Hematopoietic multipotent progenitor cell treated with erythropoietin and hydrocortisone succinate and interleukin-3 and kit ligand, for 4 days (in vitro differentiated cells): ENCODE data around the gene ABCA1.
A peak's percentile ranks its signal among the peaks of the same experiment; 100 is the strongest.
"Not testable (repeated sequence)": the region's sequence is repeated elsewhere in the genome, so short reads cannot be mapped to it uniquely, and the experiment has no call there.

Source experiments
- DNase-seq: peaks from one replicate; pipeline ENCODE4 v3.0.0-alpha.2; 2015

ABCA1 gene, protein sequence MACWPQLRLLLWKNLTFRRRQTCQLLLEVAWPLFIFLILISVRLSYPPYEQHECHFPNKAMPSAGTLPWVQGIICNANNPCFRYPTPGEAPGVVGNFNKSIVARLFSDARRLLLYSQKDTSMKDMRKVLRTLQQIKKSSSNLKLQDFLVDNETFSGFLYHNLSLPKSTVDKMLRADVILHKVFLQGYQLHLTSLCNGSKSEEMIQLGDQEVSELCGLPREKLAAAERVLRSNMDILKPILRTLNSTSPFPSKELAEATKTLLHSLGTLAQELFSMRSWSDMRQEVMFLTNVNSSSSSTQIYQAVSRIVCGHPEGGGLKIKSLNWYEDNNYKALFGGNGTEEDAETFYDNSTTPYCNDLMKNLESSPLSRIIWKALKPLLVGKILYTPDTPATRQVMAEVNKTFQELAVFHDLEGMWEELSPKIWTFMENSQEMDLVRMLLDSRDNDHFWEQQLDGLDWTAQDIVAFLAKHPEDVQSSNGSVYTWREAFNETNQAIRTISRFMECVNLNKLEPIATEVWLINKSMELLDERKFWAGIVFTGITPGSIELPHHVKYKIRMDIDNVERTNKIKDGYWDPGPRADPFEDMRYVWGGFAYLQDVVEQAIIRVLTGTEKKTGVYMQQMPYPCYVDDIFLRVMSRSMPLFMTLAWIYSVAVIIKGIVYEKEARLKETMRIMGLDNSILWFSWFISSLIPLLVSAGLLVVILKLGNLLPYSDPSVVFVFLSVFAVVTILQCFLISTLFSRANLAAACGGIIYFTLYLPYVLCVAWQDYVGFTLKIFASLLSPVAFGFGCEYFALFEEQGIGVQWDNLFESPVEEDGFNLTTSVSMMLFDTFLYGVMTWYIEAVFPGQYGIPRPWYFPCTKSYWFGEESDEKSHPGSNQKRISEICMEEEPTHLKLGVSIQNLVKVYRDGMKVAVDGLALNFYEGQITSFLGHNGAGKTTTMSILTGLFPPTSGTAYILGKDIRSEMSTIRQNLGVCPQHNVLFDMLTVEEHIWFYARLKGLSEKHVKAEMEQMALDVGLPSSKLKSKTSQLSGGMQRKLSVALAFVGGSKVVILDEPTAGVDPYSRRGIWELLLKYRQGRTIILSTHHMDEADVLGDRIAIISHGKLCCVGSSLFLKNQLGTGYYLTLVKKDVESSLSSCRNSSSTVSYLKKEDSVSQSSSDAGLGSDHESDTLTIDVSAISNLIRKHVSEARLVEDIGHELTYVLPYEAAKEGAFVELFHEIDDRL (N-terminal part only)

DNA sequence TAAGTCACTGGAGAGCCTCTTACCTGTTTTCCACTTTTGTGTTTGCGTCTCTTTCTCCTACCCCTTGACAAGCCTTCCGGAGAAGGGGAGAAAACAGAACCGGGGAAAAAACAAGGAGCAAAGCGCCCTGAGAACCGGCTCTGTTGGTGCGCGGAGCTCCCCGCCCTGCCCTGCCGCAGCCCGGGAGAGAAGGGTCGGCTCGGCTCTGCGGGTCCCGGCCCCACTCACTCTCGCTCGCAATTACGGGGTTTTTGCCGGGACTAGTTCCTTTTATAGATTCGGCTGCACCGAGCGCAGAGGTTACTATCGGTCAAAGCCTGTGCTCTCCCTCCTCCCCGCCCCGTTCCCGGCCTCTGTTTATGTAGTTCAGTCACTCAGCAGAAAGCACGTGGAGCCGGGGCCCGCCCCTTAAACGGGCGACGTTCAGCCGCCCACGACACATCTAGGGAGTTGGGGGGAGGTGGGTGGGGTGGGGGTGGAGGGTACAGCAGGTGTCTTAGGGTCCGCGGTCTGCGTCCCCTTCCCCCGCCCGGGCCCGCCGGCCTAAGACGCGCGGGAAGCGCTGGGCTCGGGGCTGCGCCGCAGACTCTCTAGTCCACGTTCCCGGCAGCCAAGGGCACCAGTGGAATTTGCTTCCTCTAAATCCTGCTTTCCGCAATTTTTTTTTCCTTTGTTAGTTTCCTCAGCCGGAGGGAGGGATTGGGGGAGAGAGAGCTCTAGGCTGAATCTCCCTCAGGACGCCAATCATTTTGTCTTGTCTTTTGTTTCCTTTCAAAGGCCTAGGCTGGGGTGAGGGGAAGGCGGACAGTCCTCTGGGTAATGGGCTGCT, at the start of gene ABCA1:
TSS of gene ABCA1 (minus strand) at position 244 of the 829 bp plus-strand sequence. CDS start 24,476 bp downstream, outside the sequence.
- peak; percentile 91 for DNase-seq

DNA sequence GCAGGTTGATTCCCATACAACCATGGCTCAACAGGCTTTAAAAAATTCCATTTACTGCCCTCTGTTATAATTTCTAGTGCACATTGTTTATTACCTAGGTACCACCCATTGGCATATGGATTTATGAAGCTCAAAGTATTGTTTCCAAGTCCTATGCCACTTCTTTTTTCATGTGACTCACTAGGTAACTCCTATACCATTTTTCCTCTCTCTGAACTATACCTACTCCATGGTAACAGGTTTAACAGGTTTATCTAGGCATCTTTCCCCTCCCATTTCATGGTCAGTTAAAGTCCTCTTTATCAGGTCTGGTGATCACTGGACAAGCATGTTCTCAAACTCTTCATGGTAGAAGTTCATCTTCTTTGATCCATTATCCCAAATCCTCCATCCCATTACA, 49.6 kb upstream of the ABCA1 start:
- DNase-seq: no peak

DNA sequence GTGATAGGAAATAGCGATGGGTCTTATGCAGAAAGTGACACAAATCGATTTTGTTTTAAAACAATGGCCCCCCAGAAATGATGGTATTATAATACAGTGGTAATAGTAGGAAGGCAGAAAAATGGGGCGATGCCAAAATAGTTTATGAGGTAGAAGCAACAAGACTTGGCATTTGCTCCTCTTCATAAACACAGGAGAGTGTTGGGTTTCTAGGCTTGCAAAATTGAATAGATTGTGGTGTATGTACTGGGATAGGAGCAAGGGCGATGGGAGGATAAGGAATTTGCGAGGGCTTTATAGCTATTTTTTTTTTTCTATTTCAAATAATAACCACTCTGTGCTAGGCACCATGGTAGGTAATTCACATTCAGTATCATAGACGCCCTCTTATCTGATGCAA, 49.2 kb upstream of the ABCA1 start:
- DNase-seq: no peak

DNA sequence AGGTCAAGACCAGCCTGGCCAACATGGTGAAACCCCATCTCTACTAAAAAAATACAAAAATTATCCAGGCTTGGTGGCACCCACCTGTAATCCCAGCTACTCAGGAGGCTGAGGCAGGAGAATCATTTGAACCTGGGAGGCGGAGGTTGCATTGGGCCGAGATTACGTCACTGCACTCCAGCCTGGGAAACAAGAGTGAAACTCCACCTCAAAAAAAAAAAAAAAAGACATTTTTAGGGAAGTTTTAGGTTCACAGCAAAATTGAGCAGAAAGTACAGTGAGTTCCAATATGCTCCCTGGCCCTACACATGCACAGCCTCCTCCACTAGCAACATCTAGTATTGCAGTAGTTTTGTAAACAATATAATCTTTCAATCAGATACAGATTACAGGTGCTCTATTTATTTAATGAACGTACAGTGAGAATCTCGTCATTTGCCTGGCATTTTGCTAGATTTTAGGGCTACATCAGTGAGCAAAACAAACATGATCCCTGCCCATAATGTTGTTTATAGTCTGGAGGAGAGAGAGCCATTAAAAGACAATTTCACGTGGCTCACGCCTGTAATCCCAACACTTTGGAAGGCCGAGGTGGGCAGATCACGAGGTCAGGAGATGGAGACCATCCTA, 48.1 kb upstream of the ABCA1 start:
- not testable (repeated sequence) for DNase-seq

DNA sequence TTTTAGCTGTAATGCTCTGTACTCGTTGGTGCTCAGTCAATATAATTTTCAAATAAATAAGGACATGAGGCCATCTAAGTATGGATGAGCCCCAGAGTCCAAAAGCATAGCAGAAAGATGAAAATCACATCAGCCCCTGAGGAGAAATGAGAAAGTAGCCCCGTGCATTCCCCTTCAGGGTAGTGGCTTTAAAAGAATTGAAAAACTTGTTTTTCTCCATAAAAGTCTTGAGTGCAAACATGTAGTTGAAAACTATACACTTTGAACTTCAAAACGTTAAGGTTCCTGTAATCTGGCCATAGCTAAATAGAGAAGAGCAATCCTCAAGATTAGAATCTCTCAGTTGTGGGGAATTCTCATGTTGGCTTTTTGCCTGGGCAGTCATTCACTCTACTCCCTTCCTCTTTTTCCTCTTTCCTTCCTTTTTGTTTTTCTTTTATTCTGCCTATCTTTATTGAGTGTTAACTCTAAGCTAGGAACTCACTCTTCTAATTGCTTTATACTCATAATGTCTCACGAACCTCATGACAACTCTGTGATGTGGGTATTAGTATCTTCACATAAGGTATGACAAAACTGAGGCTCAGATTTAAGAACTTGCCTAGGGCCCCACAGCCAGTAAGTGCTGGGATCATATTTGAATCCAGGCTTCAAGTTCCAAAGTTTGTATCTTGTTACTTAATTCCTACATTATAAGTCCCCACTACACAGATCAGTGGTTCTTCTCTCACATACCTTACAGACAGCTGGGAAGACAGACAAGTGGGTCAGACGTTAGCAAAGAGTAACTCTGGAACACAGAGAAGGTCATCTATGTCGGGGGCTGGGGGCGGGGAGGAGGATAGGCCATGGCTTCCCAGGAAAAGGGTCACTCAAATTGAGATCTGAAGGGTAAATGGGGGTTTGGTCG, 46.4 kb upstream of the ABCA1 start:
- no peak for DNase-seq

DNA sequence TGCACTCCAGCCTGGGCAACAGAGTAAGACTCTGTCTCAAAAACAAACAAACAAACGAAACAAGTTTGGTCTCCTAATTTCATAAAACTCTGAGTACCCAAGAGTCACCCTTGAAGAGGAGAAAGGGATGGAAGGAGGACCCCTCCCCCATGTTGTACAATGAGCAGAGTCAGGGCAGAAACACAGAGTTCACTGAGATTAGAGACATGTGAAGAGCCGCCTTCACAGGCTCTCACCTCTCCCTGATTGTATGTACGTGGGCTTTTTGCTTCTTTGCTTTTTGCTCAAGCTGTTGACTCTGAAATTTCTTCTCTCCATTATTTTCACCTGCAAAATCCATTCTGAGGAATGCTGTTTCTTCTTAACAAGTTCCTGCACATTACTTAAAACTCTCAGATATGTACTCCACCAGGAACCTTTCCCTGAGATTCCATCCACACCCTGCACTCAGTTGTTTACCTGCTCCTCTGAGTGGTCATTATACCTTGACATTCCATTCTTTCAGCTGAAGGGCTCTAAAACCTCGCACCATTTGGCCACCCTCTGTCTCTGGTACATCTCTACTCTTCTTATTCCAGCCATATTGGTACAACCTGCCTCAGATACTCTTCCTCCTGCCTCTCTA, 44.4 kb upstream of the ABCA1 start:
- DNase-seq: no peak

DNA sequence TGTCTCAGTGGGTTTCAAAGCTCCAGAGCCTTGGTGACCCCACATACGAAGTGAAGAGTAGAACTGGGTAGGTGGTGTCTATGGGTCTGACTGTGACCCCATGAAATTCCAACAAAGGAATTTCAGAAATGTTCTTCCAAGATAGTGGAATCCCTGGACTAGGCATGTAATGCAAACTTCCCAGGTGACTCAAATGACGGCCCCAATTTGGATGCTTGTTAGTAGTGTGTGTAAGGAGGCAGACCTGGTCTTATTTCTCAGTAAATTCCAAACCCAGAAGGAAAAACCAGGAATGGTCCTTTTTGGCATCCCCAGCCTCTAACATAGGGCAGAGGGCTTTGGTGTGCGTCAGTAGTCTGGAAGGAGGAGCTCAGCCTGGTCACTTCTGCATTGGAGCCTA, 43.6 kb upstream of the ABCA1 start:
- no peak for DNase-seq

DNA sequence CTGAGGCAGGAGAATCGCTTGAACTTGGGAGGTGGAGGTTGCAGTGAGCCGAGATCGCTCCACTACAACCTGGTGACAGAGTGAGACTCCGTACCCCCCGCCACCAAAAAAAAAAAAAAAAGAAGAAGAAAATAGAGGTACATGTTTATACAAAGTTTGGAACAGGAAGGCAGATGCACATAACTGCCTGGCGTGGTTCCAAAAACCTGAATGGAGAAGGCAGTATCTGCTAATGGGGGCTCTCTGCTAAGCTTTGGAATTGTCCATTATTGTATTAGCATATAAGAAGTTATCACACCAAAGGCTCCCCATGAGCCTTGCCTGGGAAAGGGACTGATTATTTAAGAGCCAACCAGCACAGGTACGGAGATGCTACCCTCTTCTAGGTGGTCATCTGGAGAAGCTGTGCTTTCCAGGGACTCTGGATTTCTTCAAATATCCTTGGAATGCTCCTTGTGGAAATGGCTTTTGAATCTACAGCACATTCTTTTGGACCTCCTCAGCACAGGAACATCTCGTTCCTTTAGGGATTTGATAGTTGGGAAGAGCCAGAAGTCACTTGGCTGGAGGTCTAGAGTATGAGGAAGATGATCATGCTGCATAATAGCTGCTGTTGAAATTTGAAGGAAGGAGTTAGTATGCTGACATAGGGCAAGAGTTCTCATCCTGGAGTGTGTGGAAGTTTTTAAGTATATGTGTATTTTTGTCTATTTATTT, 42.5 kb upstream of the ABCA1 start:
- DNase-seq: peak; percentile 45

DNA sequence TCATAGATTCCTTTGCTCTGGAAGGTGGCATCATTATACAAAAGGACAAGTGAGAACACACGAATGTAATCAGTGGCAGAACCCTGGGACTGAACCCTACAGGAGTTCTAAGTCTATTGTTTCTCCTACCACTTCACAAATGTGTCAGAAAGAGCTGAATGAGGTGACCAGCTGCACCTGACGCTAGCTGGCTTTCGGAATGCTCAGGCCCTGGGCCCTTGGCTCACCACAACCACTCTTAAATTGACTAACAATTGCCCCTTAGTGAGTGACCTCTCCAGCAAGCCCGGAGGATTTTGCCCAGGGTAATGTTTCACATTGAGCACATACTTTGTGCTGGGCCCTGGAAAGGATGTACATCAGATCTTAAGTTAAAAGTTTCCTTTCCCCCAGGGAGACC, 41.2 kb upstream of the ABCA1 start:
- DNase-seq: no peak

DNA sequence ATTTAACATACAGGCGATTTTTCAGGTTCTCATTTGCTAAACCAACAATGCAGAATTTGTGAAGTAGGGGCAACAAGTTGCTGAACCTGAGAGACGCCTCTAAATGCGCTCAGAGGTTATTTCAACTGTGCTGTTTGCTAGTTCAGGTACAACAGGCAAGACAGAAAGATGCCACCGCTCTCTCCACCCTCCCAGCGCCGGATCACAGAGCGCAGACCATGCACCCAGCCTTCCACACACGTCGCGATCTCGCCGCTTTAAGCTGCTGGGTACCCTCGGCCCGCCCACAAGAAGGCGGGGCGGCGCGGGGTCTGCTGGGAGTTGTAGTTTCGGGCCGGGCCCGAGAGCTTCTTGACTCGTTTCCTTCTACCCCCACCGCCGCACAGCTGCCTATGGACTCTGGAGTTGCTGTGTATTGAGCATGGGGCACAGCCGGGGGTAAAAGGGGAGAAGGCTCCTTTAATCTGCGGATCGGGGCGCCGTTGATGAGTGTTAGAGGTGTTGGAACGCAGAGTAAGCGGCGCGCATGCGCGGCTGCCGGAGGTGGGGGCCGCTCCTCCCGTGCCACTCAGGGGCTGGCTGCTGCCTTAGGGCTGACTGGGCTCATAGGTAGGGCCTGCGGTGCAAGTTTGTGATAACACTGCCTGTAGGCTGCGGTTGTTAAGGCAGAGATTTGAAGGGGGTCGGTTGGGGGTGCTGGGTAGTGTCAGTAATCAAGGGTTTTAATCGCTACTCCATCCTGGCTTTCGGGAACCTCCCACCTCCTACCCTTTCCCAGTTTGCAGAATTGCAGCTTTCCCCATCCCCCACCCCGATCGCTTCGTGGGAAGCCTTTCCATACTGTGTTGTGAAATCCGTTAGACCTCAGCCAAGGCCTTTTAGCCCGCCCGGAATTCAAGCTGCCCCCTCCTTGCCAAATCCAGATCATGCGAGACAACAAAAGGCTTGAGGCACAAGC, 40.3 kb upstream of the ABCA1 start:
- DNase-seq: peak; percentile 94

DNA sequence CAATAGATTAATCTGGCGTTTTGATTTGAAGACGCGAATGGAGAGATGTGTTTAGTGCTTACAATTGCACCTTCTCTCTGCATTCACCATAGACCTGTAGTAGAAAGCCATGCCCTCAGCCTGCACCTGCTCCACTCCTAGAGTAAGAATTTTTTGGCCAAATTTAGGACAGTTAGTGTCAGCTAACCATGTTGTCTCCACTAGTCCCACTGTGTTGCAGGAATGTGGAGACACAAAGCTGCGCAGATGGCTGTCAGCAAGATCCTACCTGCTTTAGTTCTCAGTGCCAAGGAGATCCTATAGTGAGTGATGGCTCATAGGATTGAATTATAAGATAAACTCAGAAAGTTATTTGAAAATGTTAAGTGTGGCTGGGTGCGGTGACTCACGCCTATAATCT, 35.1 kb upstream of the ABCA1 start:
- DNase-seq: no peak

DNA sequence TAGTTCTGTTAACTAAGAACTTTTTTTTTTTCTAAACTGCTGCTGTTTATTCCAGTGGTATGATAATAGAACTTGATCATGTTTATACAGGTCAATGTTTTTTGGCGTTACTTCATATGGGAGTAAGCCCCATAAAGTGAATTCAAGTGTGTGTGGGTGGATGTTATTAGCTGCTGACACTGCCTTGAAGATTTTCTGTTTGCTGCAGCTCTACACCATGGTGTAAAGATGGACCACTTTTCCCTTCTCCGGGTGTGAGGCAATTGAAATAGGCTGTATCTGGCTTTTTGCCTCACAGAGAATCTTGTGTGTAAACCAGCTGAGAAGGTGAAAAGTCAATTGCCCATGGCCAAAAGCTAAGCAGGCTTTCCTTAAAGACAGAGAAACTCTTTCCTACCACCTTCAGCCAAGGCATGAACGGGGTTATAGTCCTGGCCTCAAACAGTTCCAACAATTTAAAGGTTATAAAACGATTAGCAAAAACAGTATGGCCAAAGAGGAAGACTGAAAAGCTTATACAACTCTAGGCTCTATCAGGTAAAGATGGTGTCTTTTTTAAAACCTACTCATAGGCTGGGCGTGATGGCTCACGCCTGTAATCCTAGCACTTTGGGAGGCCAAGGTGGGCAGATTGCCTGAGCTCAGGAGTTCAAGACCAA, 33.9 kb upstream of the ABCA1 start:
- no peak for DNase-seq

DNA sequence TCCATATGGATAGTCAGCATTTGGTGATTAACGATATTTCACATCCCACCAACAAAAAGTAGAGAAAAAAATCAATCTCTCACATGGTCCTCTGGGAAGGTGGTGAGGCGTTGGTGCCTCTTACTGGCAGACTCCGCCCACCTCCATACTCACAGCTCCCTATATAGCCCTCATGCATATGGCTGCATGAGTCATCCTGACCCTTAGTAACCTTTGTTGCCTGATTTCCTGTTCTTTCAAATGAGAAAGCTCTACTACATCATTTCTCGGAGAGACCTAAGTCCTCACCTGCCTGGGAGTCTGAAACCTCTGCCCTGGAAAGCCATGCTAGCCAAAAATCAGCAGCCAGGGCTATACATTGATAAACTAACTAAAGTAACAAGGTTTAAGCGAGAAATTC, 33.3 kb upstream of the ABCA1 start:
- peak; percentile 61 for DNase-seq

DNA sequence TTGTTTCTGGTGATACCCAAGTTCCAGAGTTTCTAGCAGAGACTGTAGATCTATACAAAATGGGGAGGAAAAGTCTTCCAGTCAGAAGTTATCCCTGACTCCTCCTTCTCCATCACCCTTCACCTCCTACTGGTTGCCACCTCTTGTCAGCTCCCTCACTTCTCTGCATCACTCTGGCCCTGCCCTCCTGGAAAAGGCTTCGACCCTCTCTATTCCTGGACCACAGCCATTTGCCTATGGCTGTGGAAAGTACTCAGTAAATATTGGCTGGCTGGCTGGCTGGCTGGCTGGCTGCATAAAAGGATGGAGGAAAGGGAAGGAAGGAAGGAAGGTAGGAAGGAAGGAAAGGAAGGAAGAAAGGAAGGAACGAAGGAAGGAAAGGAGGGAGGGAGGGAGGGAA, 32.7 kb upstream of the ABCA1 start:
- no peak for DNase-seq

DNA sequence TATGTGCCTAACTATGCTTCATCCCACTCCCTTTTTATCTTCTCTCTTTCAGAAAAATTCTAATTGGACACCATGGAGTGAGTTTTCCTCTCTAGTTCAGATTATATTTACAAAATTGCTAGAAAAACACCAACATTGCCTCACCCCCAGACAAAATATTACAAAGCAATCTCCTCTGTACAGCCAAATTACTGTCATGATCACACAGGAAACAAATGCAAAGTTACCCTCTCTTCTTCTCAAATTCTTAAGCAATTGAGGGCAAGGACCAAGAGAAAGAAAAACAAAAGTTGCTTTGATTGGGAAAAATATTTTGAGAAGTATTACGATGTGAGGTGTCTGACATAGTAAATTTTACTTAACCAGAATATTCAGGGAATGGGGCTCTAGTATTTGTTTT, 30.8 kb upstream of the ABCA1 start:
- DNase-seq: no peak

DNA sequence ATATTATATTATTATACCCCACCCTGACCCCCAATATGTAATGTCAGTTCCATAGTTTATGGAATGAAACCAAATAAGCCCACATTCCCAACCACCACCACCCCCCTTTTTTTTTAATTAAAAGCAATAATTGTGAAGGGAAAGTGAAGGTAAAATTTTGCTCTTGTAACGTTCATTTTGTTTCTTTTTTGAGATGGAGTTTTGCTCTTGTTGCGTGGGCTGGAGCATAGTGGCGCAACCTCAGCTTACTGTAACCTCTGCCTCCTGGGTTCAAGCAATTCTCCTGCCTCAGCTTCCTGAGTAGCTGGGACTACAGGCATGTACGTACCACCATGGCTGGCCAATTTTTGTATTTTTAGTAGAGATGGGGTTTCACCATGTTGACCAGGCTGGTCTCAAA, 30.1 kb upstream of the ABCA1 start:
- DNase-seq: not testable (repeated sequence)

DNA sequence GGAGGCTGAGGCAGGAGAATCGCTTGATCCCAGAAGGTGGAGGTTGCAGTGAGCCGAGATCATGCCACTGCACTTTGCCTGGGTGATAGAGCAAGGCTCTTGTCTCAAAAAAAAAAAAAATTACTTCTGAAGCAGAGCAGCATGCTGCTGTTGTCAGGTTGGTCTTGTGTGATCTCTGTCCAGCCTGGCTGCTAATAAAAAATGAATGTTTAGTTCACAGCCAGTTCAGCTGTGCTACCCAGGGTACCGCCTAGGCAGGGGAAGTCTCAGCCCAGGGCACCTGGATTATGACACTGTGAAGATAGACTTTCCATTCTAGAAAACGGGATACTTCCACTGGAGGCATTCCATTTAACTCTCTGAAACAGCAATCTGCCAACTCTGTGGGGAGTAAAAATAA, 23.5 kb upstream of the ABCA1 start:
- DNase-seq: no peak

DNA sequence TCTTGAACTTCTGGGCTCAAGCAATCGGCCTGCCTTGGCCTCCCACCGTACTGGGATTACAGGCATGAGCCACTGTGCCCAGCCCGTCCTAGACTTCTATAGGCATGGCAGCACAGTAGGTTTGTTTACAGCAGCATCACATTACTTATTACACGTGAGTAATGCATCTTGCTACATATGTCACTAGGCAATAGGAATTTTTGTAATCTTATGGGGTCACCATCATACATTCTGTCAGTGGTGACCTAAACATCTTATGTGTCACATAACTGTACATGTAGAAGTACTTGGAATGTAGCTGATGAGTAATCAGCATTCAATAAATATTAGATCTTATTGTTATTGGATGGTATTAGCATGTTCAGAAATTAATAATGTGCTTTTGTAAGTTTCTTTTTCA, 22.9 kb upstream of the ABCA1 start:
- DNase-seq: no peak
